ENCODE measurements around the gene GNG7. TPM values are rescaled to one million over a fixed set of nuclear protein-coding genes. Genes with fewer than 3 reads are reported as not detected.

GNG7 gene
- polyA plus RNA-seq, 1 donor (not counting 4 experiments of a cell fraction or from before 2014, with no cell fraction given) = 0.01 TPM

GRCh38 chr19:2636141-2636896, 66.2 kb downstream of the GNG7 start:
- Histone ChIP-seq H3K9me1 (ENCODE audit: control insufficient read depth, extremely low read depth, insufficient read depth, low read length) (no peaks in the 10 kb centered on the region), H3K4me1 (ENCODE audit: control insufficient read depth, extremely low read depth, insufficient read depth, low read length) (peaks cover 6% of the 10 kb centered on the region), H3K9me3 (ENCODE audit: control insufficient read depth, low read depth, low read length) (no peaks in the 10 kb centered on the region), H3K27ac (ENCODE audit: control insufficient read depth, insufficient read depth, low read length) (no peak overlapping the region), H3K4me2 (ENCODE audit: control insufficient read depth, extremely low read depth, insufficient read depth, low read depth, low read length) (no peak overlapping the region), H4K20me1 (ENCODE audit: control insufficient read depth, extremely low read depth, insufficient read depth, low read length) (no peaks in the 10 kb centered on the region), H3K36me3 (ENCODE audit: control insufficient read depth in 2 of 2, extremely low read depth in 1 of 2, insufficient read depth in 2 of 2, low read length in 2 of 2) (no peaks in the 10 kb centered on the region), H3K9ac (ENCODE audit: control insufficient read depth, extremely low read depth, insufficient read depth, low read length) (no peak overlapping the region), H2AFZ (ENCODE audit: control insufficient read depth, low read length) (no peak overlapping the region), H3K79me2 (ENCODE audit: control insufficient read depth, insufficient read depth, low read length) (no peaks in the 10 kb centered on the region), H3K27me3 (ENCODE audit: control insufficient read depth, extremely low read depth, insufficient read depth, low read length) (no peaks in the 10 kb centered on the region), H3K4me3 (ENCODE audit: control insufficient read depth in 2 of 3, extremely low read depth in 1 of 3, insufficient read depth in 2 of 3, low read depth in 1 of 3, low read length in 3 of 3) (no peak overlapping the region)
- dilution Hi-C loops (cut with MboI; ENCODE audit: extremely low pct_ligation_motif_present, low sequenced_read_pairs) = no loop called here
- FAIRE-seq (no peak), DNase-seq (ENCODE audit: low read depth, low spot score) (no peak)
- TF ChIP-seq EZH2 (IDR thresholded peaks at IDR 0.05; ENCODE audit: low read length) (no peak), CTCF (optimal IDR thresholded peaks at IDR 0.05 in 1 of 3, IDR thresholded peaks at IDR 0.05 in 1 of 3, conservative IDR thresholded peaks at IDR 0.05 in 1 of 3; ENCODE audit: extremely low read depth in 1 of 3, insufficient read depth in 2 of 3, low read length in 3 of 3) (no peak)

DNA sequence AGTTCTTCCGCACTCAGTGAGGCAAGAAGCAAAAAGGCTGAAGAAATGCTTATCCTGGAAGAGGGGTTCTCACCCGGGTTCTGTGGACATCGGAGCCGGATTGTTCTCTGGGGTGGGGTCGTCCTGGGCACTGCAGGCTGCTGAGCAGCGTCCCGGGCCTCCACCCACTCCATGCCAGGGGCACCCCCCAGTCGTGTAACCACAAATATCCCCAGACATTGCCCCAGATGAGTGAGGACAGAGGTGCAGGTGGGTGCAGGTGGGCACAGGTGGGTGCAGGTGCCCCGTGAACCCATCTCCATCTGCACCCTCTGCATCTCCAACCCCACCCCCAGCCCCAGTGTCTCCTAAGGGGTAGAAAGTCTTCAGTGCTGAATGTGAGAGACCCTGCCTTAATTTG, 67.5 kb downstream of the GNG7 start:
- no peaks in the 10 kb centered on the region for H3K27me3 ChIP-seq (ENCODE audit: control insufficient read depth, extremely low read depth, insufficient read depth, low read length)
- H3K4me1 ChIP-seq (ENCODE audit: control insufficient read depth, extremely low read depth, insufficient read depth, low read length) = peaks cover 6% of the 10 kb centered on the region
- FAIRE-seq (no peak), DNase-seq (ENCODE audit: low read depth, low spot score) (no peak)
- H3K9me1 ChIP-seq (ENCODE audit: control insufficient read depth, extremely low read depth, insufficient read depth, low read length) = no peaks in the 10 kb centered on the region
- no peak for TF ChIP-seq EZH2 (IDR thresholded peaks at IDR 0.05; ENCODE audit: low read length)
- no peak for TF ChIP-seq CTCF (optimal IDR thresholded peaks at IDR 0.05 in 1 of 3, IDR thresholded peaks at IDR 0.05 in 1 of 3, conservative IDR thresholded peaks at IDR 0.05 in 1 of 3; ENCODE audit: extremely low read depth in 1 of 3, insufficient read depth in 2 of 3, low read length in 3 of 3)
- H3K4me2 ChIP-seq (ENCODE audit: control insufficient read depth, extremely low read depth, insufficient read depth, low read depth, low read length) = no peak overlapping the region
- H3K27ac ChIP-seq (ENCODE audit: control insufficient read depth, insufficient read depth, low read length) = no peak overlapping the region
- dilution Hi-C loops (cut with MboI; ENCODE audit: extremely low pct_ligation_motif_present, low sequenced_read_pairs) = no loop called here
- no peaks in the 10 kb centered on the region for H3K36me3 ChIP-seq (ENCODE audit: control insufficient read depth in 2 of 2, extremely low read depth in 1 of 2, insufficient read depth in 2 of 2, low read length in 2 of 2)
- H4K20me1 ChIP-seq (ENCODE audit: control insufficient read depth, extremely low read depth, insufficient read depth, low read length) = no peaks in the 10 kb centered on the region
- H3K79me2 ChIP-seq (ENCODE audit: control insufficient read depth, insufficient read depth, low read length) = no peaks in the 10 kb centered on the region
- H2AFZ ChIP-seq (ENCODE audit: control insufficient read depth, low read length) = no peak overlapping the region
- H3K9me3 ChIP-seq (ENCODE audit: control insufficient read depth, low read depth, low read length) = peaks cover 9% of the 10 kb centered on the region
- no peak overlapping the region for H3K9ac ChIP-seq (ENCODE audit: control insufficient read depth, extremely low read depth, insufficient read depth, low read length)
- no peak overlapping the region for H3K4me3 ChIP-seq (ENCODE audit: control insufficient read depth in 2 of 3, extremely low read depth in 1 of 3, insufficient read depth in 2 of 3, low read depth in 1 of 3, low read length in 3 of 3)
